GM21723 (cell line): Measurements from ENCODE around the gene PRDX4.
"Not testable (repeated sequence)": the region's sequence is repeated elsewhere in the genome, so short reads cannot be mapped to it uniquely, and the experiment has no call there.

Experiments used
- ATAC-seq: cut with Tn5 transposase; IDR thresholded peaks from one replicate; pipeline ENCODE4 v1.9.1; 2021; ENCODE audit warnings: mild to moderate bottlenecking, moderate library complexity; ENCODE audit not compliant: unreplicated experiment

PRDX4 gene

GRCh38 chrX:23670528-23670927, 3.2 kb downstream of the PRDX4 start:
- ATAC-seq, result no peak

- no peak for ATAC-seq
Observed at GRCh38 chrX:23673108-23673507, 5.8 kb downstream of the PRDX4 start.

DNA sequence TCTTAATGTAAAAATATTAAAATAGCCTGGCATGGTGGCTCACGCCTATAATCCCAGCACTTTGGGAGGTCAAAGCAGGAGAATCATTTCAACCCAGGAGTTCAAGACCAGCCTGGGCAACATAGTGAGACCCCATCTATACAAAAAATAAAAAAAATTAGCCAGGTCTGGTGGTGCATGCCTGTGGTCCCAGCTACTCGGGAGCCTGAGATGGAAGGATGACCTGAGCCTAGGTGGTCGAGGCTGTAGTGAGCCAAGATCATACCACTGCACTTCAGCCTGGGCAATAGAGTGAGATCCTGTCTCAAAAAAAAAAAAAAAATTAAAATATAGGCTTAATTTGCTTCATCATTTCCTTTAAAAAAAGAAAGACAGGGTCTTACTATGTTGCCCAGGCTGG, 9.2 kb downstream of the PRDX4 start:
- not testable (repeated sequence) for ATAC-seq

DNA sequence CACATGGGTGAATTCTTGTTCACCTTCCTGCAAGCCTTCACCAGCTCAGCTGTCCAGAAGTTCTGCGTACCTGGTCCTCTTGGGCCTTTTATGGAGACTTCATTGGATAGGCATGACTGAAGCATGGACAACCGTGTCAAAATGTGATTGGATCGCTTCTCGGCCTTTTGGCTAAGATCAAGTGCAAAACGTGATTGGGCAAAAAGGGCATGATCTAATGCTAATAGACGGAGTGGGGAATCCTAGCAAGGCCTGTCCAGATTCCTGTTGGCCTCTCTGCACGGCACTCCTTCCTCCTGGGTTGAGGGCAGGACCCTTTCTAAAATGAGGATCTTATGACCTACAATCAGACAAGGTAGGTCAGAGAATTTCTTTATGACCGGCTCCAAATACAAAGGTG, 24.9 kb downstream of the PRDX4 start:
- no peak for ATAC-seq

GRCh38 chrX:23694606-23695005, 27.3 kb downstream of the PRDX4 start:
- peak; percentile 85 for ATAC-seq

DNA sequence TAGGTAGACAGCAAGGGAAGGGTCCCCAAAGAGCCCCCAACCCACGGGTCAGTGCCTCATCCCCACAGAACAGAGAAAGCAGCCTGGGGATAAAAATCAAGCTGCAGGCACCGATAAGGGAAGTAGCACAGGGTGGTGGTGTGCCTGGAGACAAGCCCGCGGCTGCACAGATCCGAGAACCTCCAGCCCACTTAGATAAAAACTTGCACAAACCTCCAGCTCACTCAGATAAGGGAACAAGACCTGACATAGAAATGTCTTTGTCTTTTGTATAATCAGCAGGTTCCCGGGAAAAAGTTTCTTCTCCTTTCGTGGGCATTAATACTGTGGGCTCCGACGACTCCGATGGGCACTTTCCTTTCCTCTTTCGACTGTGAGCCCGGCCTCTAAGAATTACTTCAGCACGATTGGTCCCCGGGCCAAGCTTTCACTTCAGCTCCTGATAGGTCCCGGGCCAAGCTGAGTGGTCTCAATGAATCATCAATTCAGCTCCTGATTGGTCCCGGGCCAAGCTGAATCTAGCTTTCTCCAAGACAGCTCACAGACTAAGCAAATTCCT, 32.4 kb downstream of the PRDX4 start:
- no peak for ATAC-seq

- no peak for ATAC-seq
Observed at GRCh38 chrX:23704673-23705206, 37.4 kb downstream of the PRDX4 start.

GRCh38 chrX:23705235-23705634, 37.9 kb downstream of the PRDX4 start:
- no peak for ATAC-seq

DNA sequence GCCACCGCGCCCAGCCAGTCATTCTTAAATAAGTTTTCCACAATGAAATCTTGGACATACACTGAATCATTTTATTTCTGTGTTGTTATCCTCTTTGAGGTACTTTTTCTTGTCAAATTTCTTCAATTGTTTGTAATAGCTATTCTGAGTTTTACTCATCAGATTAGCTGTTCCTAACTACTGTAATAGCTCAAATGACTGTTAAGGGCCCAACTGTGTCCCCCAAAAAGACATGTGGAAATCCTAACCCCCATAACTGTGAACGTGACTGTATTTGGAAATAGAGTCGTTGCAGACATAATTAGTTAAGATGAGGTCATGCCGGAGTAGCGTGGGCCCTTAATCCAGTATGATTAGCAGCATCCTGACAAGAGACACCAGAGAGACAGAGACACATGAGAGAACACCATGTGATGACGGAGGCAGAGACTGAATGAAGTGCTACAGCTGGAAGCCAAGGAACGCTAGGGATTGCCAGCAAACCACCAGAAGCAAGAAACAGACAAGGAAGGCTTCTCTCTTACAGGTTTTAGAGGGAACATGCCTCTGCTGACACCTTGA, 52.9 kb downstream of the PRDX4 start:
- ATAC-seq, result no peak

DNA sequence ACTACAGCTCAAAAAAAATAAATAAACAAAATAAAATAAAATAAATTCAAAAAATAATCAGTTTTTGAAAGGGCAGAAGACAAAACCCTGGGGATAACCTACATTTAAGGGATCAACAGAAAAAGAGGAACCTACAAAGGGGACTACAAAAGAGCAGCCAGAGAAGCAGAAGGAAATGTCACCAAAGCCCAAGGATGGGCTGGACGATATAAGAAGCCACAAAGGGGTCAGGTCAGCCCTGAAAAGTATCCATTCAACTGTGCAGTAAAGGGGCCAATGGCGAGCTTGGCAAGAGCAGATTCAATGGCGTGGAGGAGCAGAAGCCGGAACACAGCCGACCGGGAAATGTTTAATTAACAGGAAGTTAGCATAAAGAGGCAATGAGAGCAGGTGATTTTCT, 58.9 kb downstream of the PRDX4 start:
- ATAC-seq, result no peak

GRCh38 chrX:23727206-23727605, 59.9 kb downstream of the PRDX4 start:
- no peak for ATAC-seq

DNA sequence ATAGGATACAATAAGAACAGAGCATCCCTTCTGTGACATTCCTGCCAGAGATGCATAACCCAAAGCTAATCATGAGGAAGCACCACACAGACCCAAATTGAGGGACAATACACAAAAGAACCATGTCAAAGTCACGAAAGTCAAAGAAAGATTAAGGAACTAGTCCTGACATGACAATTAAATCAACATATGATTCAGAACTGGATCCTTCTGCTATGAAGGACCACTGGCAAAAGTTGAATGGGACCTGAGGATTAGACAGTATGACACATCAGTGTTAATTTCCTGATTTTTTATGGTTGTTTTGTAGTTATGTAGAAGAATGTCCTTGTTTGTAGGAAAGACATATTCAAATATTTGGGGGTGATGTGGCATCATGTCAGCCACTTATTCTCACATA, 61.9 kb downstream of the PRDX4 start:
- ATAC-seq, result no peak

GRCh38 chrX:23731951-23732350, 64.7 kb downstream of the PRDX4 start:
- no peak for ATAC-seq

DNA sequence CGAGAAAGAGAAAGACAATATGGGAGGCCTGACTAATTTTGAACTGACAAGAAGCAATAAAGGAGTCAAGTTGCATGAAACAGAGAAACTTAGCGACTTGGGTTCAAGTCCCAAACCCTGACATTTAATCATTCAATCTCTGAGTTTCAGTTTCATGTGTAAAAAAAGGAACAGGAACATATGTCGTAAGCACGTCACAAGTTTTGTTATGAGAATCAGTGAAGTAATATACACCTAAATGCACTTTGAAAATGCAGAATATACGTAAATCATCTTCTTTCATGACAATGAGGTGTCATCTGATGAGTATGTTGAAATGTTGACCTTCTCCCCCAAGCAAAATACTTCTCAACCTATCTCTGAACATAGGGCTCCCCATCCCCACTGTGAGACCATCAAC, 65.4 kb downstream of the PRDX4 start:
- ATAC-seq, result peak; percentile 79
